Right renal cortex interstitium (tissue), 3 donors: ENCODE results near the gene MYL3. TPM values are rescaled to one million over a fixed set of nuclear protein-coding genes. Genes with fewer than 3 reads are reported as not detected.
"Not testable (repeated sequence)": the region's sequence is repeated elsewhere in the genome, so short reads cannot be mapped to it uniquely, and the experiment has no call there.

Experiments used
- DNase-seq, 3 donors: peaks; one replicate each; pipeline ENCODE4 v3.0.0-alpha.2; 2013; ENCODE audit warnings: low read depth in 3 of 3, low spot score in 2 of 3
- polyA plus RNA-seq, 3 donors: library from polyadenylated mRNA; unstranded; fragments of 120-200 nt; gene quantifications; one replicate each; pipeline ENCODE4 v1.2.1, GENCODE V29; 2013; ENCODE audit not compliant: insufficient read length in 3 of 3

MYL3 gene
- polyA plus RNA-seq, 3 donors = 21.2 to 23.6 (median 22.2) TPM

DNA sequence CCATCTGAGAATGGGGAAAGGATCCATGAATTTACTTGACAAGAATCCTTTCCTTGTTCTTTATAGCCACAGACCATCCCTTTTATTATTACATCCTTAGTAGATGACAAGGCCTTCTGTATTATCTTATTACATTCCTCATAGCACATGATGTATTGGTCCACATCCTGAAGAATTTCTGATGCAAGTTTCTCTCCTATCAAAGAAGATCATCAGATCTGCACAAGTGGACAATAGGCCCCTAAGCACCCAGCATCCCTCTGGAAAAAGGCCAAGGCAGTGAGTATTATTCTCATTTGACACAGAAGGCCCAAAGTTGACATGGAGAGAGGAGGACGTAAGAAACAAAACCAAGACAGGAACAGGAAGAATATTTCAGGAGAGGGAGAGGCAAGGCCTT lies 31.4 kb downstream of the MYL3 start:
- DNase-seq = no peak

DNA sequence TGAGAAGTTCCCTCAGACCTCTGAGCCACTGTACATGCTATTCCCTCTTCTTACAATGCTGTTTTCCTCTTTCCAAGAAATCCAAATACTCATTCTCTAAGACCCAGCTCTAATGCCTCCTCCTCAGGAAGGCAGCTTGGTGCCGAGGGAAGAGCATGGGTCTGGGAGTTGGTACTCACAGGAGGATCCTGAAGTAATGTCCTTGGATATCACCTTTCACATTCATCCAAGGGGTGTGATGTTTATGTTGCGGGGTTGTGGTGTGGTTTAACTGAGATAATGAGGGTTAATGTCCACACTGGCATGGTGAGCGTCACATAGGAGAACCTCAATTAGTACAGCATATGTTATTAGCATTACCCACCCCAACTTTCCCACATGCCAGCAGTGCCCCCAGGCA lies 31.9 kb downstream of the MYL3 start:
- no peak for DNase-seq

DNA sequence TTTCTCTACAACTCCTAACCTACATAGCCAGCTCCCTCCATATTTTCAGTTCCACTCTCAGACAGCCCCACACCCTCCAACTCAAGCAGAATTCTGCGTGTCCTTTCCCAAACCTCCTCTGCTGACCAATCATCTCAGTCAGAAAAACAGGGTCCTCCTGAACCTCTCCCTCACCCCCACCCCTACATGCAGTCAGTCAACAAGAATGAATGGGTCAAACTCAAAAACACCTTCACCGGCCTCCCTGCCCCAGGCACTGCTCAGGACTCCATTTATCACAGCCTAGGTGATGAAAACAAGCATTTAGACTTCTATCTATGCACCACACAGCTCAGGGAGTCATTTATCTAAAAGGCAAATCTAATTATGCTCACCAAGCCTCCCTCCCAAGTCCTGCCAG lies 32.4 kb downstream of the MYL3 start:
- DNase-seq = no peak

DNA sequence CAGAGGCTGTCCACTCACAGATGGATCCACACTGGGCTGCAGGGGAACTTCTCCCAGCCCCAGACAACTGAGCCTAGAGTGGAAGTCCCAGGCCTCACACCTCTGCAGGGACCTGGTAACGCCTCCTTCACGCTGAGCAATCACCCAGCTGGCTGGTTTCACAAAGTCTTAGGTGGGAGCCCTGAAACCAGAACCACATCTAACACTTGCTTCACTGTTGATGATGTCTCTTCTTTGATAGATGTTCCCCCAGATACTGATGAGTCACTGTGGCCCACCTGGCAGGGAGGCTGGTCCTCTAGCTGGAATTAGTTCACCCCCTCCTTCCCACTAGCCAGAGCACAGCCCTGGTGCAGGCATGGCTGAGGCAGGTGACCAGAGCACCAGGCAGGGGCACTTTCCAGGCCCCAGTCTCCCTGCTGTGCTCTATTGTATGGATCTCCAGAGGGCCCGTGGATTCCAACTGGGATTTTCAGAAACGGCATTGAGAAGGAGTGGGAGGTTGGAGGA lies 33.5 kb downstream of the MYL3 start:
- no peak for DNase-seq

DNA sequence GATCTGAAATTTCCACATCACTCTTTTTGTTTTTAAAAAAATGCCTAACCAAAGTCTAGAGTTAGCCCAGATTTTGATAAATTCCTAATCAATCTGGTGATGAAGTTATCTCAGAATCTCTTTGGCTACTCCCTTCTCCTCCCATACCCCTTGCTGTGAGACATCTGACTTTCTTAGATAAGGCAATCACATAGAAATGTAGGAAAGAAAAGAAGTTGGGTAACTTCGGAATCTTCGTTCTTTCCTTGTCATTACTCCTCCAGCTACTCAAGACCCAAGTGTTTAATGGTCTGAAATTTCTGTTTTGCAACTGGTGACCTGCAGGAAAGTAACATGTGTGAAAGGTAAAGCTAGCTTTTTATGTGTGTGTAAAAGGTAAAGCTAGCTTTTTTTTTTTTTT lies 37.8 kb downstream of the MYL3 start:
- DNase-seq = no peak

DNA sequence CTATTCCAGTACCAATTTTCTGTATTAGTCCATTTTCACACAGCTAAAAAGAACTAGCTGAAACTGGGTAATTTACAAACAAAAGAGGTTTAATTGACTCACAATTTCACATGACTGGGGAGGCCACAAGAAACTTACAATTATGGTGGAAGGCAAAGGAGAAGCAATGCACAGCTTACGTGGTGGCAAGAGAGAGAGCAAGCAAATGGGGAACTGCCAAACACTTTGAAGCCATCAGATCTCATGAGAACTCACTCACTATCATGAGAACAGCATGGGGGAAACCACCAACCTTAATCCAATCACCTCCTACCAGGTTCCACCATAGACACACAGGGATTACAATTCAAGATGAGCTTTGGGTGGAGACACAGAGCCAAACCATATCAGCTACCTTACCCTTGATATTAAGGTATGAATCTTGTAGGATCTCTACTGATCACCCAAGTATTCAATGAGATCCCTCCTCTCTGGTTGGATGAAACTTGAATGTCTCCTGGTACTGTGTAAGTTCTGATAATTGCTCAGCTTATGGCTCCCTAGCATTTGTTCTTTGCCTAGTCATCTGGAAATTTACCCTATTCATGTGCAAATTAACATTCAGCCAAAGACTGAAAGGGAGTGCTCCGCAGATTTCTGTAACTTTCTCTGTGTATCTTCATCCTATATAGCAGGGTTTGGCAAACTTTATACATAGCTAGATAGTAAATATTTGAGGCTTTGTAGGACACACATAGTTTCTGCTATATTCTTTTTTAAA lies 38.9 kb downstream of the MYL3 start:
- DNase-seq = no peak

DNA sequence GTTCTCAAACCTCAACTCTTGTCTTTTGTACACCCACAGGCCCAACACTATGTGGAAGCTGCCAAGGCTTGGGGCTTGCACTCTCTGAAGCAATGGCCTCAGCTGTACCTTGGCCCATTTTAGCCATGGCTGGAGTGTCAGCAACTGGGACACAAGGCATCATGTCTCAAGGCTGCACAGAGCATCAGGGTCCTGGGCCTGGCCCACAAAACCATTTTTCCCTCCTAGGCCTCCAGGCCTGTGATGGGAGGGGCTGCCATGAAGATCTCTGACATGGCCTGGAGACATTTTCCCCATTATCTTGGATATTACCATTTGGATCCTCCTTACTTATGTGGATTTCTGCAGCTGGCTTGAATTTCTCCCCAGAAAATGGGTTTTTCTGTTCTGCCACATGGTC lies 39.9 kb downstream of the MYL3 start:
- DNase-seq = not testable (repeated sequence)

DNA sequence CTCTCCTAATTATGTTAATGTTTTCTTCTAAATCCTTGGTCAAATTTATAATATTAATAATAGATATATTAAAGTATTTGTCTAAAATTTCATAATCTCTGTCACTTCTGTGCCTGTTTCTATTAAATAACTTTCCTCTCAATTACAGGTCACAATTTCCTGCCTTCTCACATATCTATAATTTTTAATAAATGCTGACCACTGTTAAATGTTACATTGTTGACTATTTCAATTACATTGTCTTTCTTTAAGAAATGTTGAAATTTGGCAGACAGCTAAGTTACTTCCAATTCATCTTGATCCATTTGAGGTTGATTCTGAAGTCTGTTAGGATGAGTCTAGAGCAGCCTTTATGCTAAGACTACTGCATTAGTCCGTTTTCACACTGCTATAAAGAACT lies 41.7 kb downstream of the MYL3 start:
- no peak for DNase-seq

DNA sequence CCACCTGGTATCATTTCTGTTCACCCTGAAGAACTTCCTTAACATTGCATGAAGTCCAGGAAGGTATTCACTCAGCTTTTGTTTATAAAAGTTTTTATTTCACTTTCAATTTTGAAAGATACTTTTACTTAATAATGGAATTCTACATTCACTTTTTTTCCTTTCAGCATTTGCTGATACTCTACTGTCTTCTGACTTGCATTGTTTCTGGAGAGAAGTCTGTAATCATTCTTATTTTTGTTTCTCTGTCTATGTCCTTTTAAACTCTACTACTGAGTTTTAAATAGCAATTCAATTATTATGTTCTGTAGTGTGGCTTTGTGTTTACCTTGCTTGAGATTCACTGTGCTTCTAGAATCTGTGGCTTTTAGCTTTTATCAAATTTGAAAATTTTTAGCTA lies 42.4 kb downstream of the MYL3 start:
- no peak for DNase-seq

DNA sequence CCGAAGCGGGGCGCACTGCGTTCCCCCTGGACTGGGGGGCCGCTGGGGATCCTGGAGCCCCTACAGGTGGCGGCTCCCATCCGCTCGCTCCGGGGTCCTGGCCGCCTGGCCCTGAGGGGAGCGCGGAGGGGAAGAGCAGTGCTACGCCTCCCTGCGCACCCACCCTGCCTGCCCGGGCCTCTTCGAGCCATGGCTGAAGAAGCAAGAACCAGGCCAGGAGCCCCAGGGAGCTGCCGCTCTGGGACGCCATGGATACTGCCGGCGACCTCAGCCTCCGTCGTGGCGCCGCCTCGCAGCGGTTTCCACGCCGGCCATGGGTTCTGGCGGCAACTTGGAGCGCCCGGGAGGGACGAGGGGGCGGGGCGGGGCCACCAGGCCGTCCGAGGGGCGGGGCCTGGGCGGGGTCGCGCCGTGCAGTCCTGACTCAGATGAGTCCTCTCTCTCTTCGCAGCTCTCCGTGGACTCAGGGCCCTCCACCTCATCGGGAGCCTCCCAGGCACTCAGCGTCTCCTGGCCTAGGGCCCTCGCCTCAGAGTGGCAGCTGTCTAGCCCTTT lies 50.9 kb downstream of the MYL3 start:
- DNase-seq = peak; percentile 18 to 47 (median 39)

DNA sequence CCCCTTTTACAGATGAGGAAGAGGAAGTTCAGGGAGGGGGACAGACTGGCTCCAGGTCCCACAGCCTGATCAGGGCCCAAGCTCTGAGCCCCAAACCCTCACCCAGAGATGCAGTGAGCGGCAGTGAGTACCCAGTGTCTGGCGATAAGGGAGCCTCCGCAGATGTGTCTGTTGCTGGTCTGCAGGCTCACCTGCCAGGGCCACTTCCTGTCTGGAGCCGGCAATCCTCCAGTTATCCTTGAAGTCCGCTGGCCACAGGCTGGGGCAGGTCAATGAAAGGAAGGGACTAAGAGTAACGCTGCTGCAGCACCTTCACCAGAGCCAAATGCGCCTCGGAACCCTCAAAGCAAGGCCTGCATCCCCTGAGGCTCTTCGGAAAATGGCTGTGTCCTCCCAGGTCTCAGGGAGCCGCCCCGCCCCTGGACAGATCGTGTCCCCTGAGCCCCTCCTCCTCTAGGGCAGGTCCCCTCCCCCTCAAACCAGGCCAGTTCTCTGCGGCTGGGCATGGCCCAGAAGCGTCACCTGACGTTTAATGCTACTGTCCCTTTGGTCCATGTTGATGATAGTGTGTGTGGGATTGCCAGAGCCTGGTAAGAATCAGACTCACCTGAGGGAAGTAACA lies 51.5 kb downstream of the MYL3 start:
- peak in 2 of 3 donors; percentile 19 to 23 for DNase-seq

DNA sequence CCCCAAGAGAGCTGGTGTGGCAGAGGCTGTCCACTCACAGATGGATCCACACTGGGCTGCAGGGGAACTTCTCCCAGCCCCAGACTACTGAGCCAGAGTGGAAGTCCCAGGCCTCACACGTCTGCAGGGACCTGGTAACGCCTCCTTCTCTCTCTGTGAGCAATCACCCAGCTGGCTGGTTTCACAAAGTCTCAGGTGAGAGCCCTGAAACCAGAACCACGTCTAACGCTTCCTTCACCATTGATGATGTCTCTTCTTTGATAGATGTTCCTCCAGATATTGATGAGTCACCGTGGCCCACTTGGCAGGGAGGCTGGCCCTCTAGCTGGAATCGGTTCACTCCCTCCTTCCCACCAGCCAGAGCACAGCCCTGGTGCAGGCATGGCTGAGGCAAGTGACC lies 54.5 kb downstream of the MYL3 start:
- not testable (repeated sequence) for DNase-seq

Other genes starting within 250 kb of the MYL3 start
- 1 to 10 TPM; 7.7 to 9.7 (median 9.4) TPM for gene ALS2CL, start 169.8 kb downstream of the MYL3 start, polyA plus RNA-seq
- 1 to 10 TPM; 1.0 to 1.1 (median 1.1) TPM for gene TMIE, start 162.1 kb downstream of the MYL3 start, polyA plus RNA-seq
- 1 to 10 TPM; 1.4 to 2.4 (median 2.0) TPM for gene PRSS50, start 145.6 kb downstream of the MYL3 start, polyA plus RNA-seq
- 100 to 1,000 TPM; 144 to 185 (median 179) TPM for gene PTH1R, start 14.3 kb upstream of the MYL3 start, polyA plus RNA-seq
- 10 to 100 TPM; 48.4 to 56.9 (median 55.7) TPM for gene CCDC12, start 113.3 kb upstream of the MYL3 start, polyA plus RNA-seq
- gene NBEAL2, start 116.2 kb upstream of the MYL3 start, polyA plus RNA-seq = 10 to 100 TPM; 29.6 to 33.5 (median 30.9) TPM